Measurements from ENCODE around the gene DDX5. TPM values are rescaled to one million over a fixed set of nuclear protein-coding genes. Genes with fewer than 3 reads are reported as not detected.
A peak's percentile ranks its signal among the peaks of the same experiment; 100 is the strongest.

DDX5 gene
- total and polyA plus RNA-seq, 2 experiments from 2014 or later: 241 to 643 TPM

DNA sequence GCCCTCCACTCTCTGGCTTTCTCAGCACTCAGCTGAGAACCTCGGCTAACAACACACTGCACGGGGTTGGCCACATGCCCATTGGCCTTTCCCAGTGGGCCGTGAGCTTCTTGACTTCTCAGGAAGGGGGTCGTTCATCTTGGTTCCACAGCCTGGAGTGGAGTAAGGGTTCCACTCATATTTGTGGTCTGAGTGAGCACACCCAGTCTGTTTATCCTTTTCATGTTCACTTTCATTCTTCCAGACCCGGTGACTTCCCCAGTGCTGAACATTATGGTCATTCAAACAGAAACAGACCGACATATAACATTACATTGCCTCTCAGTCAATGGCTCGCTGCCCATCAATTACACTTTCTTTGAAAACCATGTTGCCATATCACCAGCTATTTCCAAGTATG lies 48.9 kb downstream of the DDX5 start:
- Histone ChIP-seq H3K4me1 (ENCODE audit: insufficient read depth) (peaks cover 17% of the 10 kb centered on the region), H3K79me2 (ENCODE audit: insufficient read depth) (no peaks in the 10 kb centered on the region), H3K9me2 (ENCODE audit: insufficient read depth) (no peaks in the 10 kb centered on the region), H4K20me1 (ENCODE audit: insufficient read depth) (no peaks in the 10 kb centered on the region), H3K9me3 (ENCODE audit: low read depth) (no peaks in the 10 kb centered on the region), H3K36me3 (ENCODE audit: low read depth) (no peaks in the 10 kb centered on the region), H3K27me3 (replicated peaks; ENCODE audit: insufficient read depth) (no peaks in the 10 kb centered on the region), H3K27ac (no peak overlapping the region), H3K4me2 (ENCODE audit: unreplicated experiment) (no peak overlapping the region), H3F3A (ENCODE audit: insufficient read depth) (no peaks in the 10 kb centered on the region), H2AFZ (no peak overlapping the region), H3K4me3 (no peak overlapping the region), H3K9ac (no peak overlapping the region)
- DNase-seq: peak; percentile 27
- 80 to 84% methylated on average over 7 of the region's 7 CpGs for WGBS, 2 experiments (ENCODE audit: low coverage in 1 of 2, low lambda C conversion rate in 2 of 2, missing lambda C conversion rate in 2 of 2)
- TF ChIP-seq EZH2 (IDR thresholded peaks at IDR 0.05; ENCODE audit: insufficient read depth, poor library complexity, severe bottlenecking): no peak
- no peak for TF ChIP-seq EZH2phosphoT487 (IDR thresholded peaks at IDR 0.05; ENCODE audit: insufficient read depth, low read depth)
- in situ Hi-C loops (cut with MboI): no loop called here

DNA sequence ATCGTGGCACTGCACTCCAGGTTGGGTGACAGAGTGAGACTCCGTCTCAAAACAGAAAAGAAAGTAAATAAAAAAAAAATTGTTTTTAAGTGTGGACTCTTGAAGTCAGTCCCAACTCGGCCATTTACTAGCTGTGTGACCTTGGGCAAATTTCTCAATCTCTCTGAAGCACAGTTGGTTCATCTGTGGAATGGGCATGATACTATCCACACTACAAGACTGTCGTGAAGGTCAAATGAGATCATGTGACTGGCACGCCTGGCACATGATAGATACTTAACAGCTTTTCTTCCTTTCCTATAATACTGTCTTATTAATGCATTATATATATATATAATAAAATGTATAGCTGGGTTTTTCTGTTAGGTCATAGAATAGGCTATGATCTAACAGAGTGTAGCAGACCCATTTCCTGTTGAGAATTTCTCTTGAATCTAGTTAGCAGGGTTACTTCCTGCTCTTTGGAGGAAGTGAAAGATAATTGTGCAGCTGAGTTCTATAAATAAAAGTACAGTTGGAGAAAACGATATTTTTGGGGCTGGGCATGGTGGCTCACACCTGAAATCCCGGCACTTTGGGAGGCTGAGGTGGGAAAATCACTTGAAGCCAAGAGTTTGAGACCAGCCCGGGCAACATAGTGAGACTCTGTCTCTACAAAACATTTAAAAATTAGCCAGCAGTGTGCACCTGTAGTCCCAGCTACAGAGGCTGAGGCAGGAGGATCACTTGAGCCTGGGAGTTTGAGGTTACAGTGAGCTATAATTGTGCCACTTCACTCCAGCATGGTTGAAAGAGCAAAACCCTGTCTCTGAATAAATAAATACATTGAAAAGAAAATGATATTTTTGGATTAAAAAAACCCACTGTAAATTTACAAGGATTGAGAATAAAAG lies 49.9 kb downstream of the DDX5 start:
- WGBS, 2 experiments (ENCODE audit: low coverage in 1 of 2, low lambda C conversion rate in 2 of 2, missing lambda C conversion rate in 2 of 2): 88 to 93% methylated on average over 8 of the region's 8 CpGs
- Histone ChIP-seq H3K27ac (no peak overlapping the region), H3K27me3 (replicated peaks; ENCODE audit: insufficient read depth) (no peaks in the 10 kb centered on the region), H3K4me3 (no peak overlapping the region), H3K4me2 (ENCODE audit: unreplicated experiment) (no peak overlapping the region), H4K20me1 (ENCODE audit: insufficient read depth) (no peaks in the 10 kb centered on the region), H3K79me2 (ENCODE audit: insufficient read depth) (no peaks in the 10 kb centered on the region), H2AFZ (no peak overlapping the region), H3K9ac (no peak overlapping the region), H3F3A (ENCODE audit: insufficient read depth) (no peaks in the 10 kb centered on the region), H3K36me3 (ENCODE audit: low read depth) (no peaks in the 10 kb centered on the region), H3K9me3 (ENCODE audit: low read depth) (no peaks in the 10 kb centered on the region), H3K9me2 (ENCODE audit: insufficient read depth) (no peaks in the 10 kb centered on the region), H3K4me1 (ENCODE audit: insufficient read depth) (peaks cover 17% of the 10 kb centered on the region)
- no peak for DNase-seq
- in situ Hi-C loops (cut with MboI): no loop called here
- no peak for TF ChIP-seq EZH2 (IDR thresholded peaks at IDR 0.05; ENCODE audit: insufficient read depth, poor library complexity, severe bottlenecking)
- TF ChIP-seq EZH2phosphoT487 (IDR thresholded peaks at IDR 0.05; ENCODE audit: insufficient read depth, low read depth): no peak

GRCh38 chr17:64449545-64449944 lies 56.5 kb downstream of the DDX5 start:
- no peaks in the 10 kb centered on the region for H3K27me3 ChIP-seq (replicated peaks; ENCODE audit: insufficient read depth)
- H3K4me1 ChIP-seq (ENCODE audit: insufficient read depth): peaks cover 21% of the 10 kb centered on the region
- in situ Hi-C loops (cut with MboI): no loop called here
- no peaks in the 10 kb centered on the region for H3K9me2 ChIP-seq (ENCODE audit: insufficient read depth)
- DNase-seq: peak; percentile 37
- no peaks in the 10 kb centered on the region for H3K36me3 ChIP-seq (ENCODE audit: low read depth)
- H3K9ac ChIP-seq: peak overlapping the region; percentile 65
- WGBS, 2 experiments (ENCODE audit: low coverage in 1 of 2, low lambda C conversion rate in 2 of 2, missing lambda C conversion rate in 2 of 2): 30 to 33% methylated on average over 3 of the region's 3 CpGs
- no peaks in the 10 kb centered on the region for H3K9me3 ChIP-seq (ENCODE audit: low read depth)
- peak overlapping the region; percentile 87 for H3K27ac ChIP-seq
- no peaks in the 10 kb centered on the region for H3K79me2 ChIP-seq (ENCODE audit: insufficient read depth)
- peak overlapping the region; percentile 79 for H3K4me2 ChIP-seq (ENCODE audit: unreplicated experiment)
- peak overlapping the region; percentile 90 for H2AFZ ChIP-seq
- TF ChIP-seq EZH2phosphoT487 (IDR thresholded peaks at IDR 0.05; ENCODE audit: insufficient read depth, low read depth) (no peak), EZH2 (IDR thresholded peaks at IDR 0.05; ENCODE audit: insufficient read depth, poor library complexity, severe bottlenecking) (no peak)
- no peaks in the 10 kb centered on the region for H4K20me1 ChIP-seq (ENCODE audit: insufficient read depth)
- peak overlapping the region; percentile 60 for H3K4me3 ChIP-seq
- peaks cover 25% of the 10 kb centered on the region for H3F3A ChIP-seq (ENCODE audit: insufficient read depth)

- H3K27ac ChIP-seq: peak within 1 kb of the TSS; percentile 87
Measured at GRCh38 chr17:64448665-64449512, 57.2 kb downstream of the DDX5 start, which contains the start of gene MILR1. MILR1 (plus strand) TSS chr17:64449115; CDS start chr17:64449169, 54 bp downstream.

More at GRCh38 chr17:64448665-64449512, 57.2 kb downstream of the DDX5 start, which contains the start of gene MILR1:
- Histone ChIP-seq H4K20me1 (ENCODE audit: insufficient read depth) (no peaks in the 10 kb centered on the region), H3F3A (ENCODE audit: insufficient read depth) (peaks cover 25% of the 10 kb centered on the region), H3K27me3 (replicated peaks; ENCODE audit: insufficient read depth) (no peaks in the 10 kb centered on the region), H3K9me3 (ENCODE audit: low read depth) (no peaks in the 10 kb centered on the region), H3K9ac (peak within 1 kb of the TSS; percentile 65), H3K4me3 (peak within 1 kb of the TSS; percentile 60), H3K4me1 (ENCODE audit: insufficient read depth) (peaks cover 21% of the 10 kb centered on the region), H3K4me2 (ENCODE audit: unreplicated experiment) (peak within 1 kb of the TSS; percentile 79), H3K79me2 (ENCODE audit: insufficient read depth) (no peaks in the 10 kb centered on the region), H3K9me2 (ENCODE audit: insufficient read depth) (no peaks in the 10 kb centered on the region), H3K36me3 (ENCODE audit: low read depth) (no peaks in the 10 kb centered on the region), H2AFZ (peak within 1 kb of the TSS; percentile 90)
- 1 to 4% methylated on average over 10 of the region's 10 CpGs for WGBS, 2 experiments (ENCODE audit: low coverage in 1 of 2, low lambda C conversion rate in 2 of 2, missing lambda C conversion rate in 2 of 2)
- in situ Hi-C loops (cut with MboI): no loop called here
- TF ChIP-seq EZH2 (IDR thresholded peaks at IDR 0.05; ENCODE audit: insufficient read depth, poor library complexity, severe bottlenecking) (no peak), EZH2phosphoT487 (IDR thresholded peaks at IDR 0.05; ENCODE audit: insufficient read depth, low read depth) (no peak)
- DNase-seq: peak; percentile 93

Small RNA genes lying within 50 kb of the gene (microRNA-seq; reads per million reads assigned to microRNA genes)
- 7.2 reads per million, percentile 11 among the genes with 10 or more reads in this experiment for gene MIR3064 (ENCODE audit: borderline number of aligned reads)
- not detected for gene MIR5047 (ENCODE audit: borderline number of aligned reads)

Small RNA genes lying within 50 kb of the gene (small RNA-seq; reads per million reads assigned to genes)
- not detected for gene ATP5MFP4 (ENCODE audit: low read depth, low replicate concordance)

Other genes starting within 250 kb of the DDX5 start
- 37.0 and 39.8 TPM in 2 replicates for gene TEX2, start 243.0 kb downstream of the DDX5 start, total RNA-seq (2014; rRNA removed; shearing (Covaris generic))
- gene TEX2, start 243.0 kb downstream of the DDX5 start, polyA plus RNA-seq (2016; fragmentation: Nextera tagmentation; extraction: Ambion mirVana): 26.9 and 28.3 TPM in 2 replicates
- gene PECAM1, start 115.4 kb downstream of the DDX5 start, total RNA-seq (2014; rRNA removed; shearing (Covaris generic)): not detected in 2 replicates
- gene PECAM1, start 115.4 kb downstream of the DDX5 start, polyA plus RNA-seq (2016; fragmentation: Nextera tagmentation; extraction: Ambion mirVana): 0.06 and 0.11 TPM in 2 replicates
- 4.7 and 11.7 TPM in 2 replicates for gene MILR1, start 57.2 kb downstream of the DDX5 start, total RNA-seq (2014; rRNA removed; shearing (Covaris generic))
- gene MILR1, start 57.2 kb downstream of the DDX5 start, polyA plus RNA-seq (2016; fragmentation: Nextera tagmentation; extraction: Ambion mirVana): 6.3 and 6.5 TPM in 2 replicates
- gene POLG2, start 9.2 kb downstream of the DDX5 start, total RNA-seq (2014; rRNA removed; shearing (Covaris generic)): 3.4 and 3.7 TPM in 2 replicates
- 6.6 and 8.6 TPM in 2 replicates for gene POLG2, start 9.2 kb downstream of the DDX5 start, polyA plus RNA-seq (2016; fragmentation: Nextera tagmentation; extraction: Ambion mirVana)
- 13.2 and 16.8 TPM in 2 replicates for gene CEP95, start 688 bp upstream of the DDX5 start, total RNA-seq (2014; rRNA removed; shearing (Covaris generic))
- gene CEP95, start 688 bp upstream of the DDX5 start, polyA plus RNA-seq (2016; fragmentation: Nextera tagmentation; extraction: Ambion mirVana): 14.2 and 17.5 TPM in 2 replicates
- gene SMURF2, start 156.0 kb upstream of the DDX5 start, total RNA-seq (2014; rRNA removed; shearing (Covaris generic)): 157 and 159 TPM in 2 replicates
- gene SMURF2, start 156.0 kb upstream of the DDX5 start, polyA plus RNA-seq (2016; fragmentation: Nextera tagmentation; extraction: Ambion mirVana): 50.8 and 54.3 TPM in 2 replicates

Measured in GM23248 (cell line).